HUES64 (cell line): ENCODE data around the gene SLC46A1.

Experiments
- H3K27ac ChIP-seq: 2 replicates; pipeline ENCODE4 v1.7.0; 2013; ENCODE audit warnings: low read depth, low read length, inconsistent platforms
- H3K27me3 ChIP-seq: 2 replicates; pipeline ENCODE4 v1.6.1; 2013; ENCODE audit warnings: mild to moderate bottlenecking, low read length; ENCODE audit not compliant: insufficient read depth
- H3K36me3 ChIP-seq: 2 replicates; pipeline ENCODE4 v1.6.1; 2013; ENCODE audit warnings: mild to moderate bottlenecking, low read length; ENCODE audit not compliant: insufficient read depth
- H3K4me1 ChIP-seq: 2 replicates; pipeline ENCODE4 v1.6.1; 2013; ENCODE audit warnings: mild to moderate bottlenecking, low read length, moderate library complexity; ENCODE audit not compliant: insufficient read depth
- H3K4me3 ChIP-seq: 2 replicates; pipeline ENCODE4 v1.5.1; 2013; ENCODE audit warnings: mild to moderate bottlenecking, low read length, moderate library complexity
- H3K9ac ChIP-seq: 2 replicates; pipeline ENCODE4 v1.6.1; 2013; ENCODE audit warnings: mild to moderate bottlenecking, low read depth, low read length
- H3K9me3 ChIP-seq: 2 replicates; pipeline ENCODE4 v1.6.1; 2013; ENCODE audit warnings: low read depth, low read length; ENCODE audit not compliant: insufficient read depth
- WGBS: fragments of 150-250, 120-280 bp; methylation state at CpG from one replicate; pipeline ENCODE4 v1.1.7; 2013; ENCODE audit warnings: missing lambda C conversion rate; 5-methylcytosine and 5-hydroxymethylcytosine counted together

Gene SLC46A1

GRCh38 chr17:28346746-28347246 lies 59.2 kb downstream of the SLC46A1 start:
- Histone ChIP-seq H3K9ac (no peak overlapping the region), H3K36me3 (peaks cover 96% of the 10 kb centered on the region), H3K27me3 (no peaks in the 10 kb centered on the region), H3K27ac (peak overlapping the region; percentile 62; the same call in 1 of the 2 replicates), H3K9me3 (no peaks in the 10 kb centered on the region), H3K4me1 (peaks cover 2% of the 10 kb centered on the region; the same call in 1 of the 2 replicates), H3K4me3 (no peak overlapping the region)
- WGBS = 77% methylated on average over 5 of the region's 7 CpGs

- Histone ChIP-seq H3K9ac (no peak overlapping the region), H3K27ac (peak overlapping the region; percentile 63; the same call in 1 of the 2 replicates)
Measured at GRCh38 chr17:28346199-28346580, 59.8 kb downstream of the SLC46A1 start.

GRCh38 chr17:28345419-28346198 lies 60.4 kb downstream of the SLC46A1 start:
- no peak overlapping the region for H3K9ac ChIP-seq
- H3K4me3 ChIP-seq = no peak overlapping the region
- 91% methylated on average over 13 of the region's 13 CpGs for WGBS
- peak overlapping the region; percentile 63; the same call in 1 of the 2 replicates for H3K27ac ChIP-seq
- H3K9me3 ChIP-seq = no peaks in the 10 kb centered on the region
- H3K27me3 ChIP-seq = no peaks in the 10 kb centered on the region
- peaks cover 2% of the 10 kb centered on the region; the same call in 1 of the 2 replicates for H3K4me1 ChIP-seq
- H3K36me3 ChIP-seq = peaks cover 95% of the 10 kb centered on the region

More at GRCh38 chr17:28346199-28346580, 59.8 kb downstream of the SLC46A1 start:
- H3K27me3 ChIP-seq = no peaks in the 10 kb centered on the region
- 63% methylated on average over 2 of the region's 2 CpGs for WGBS
- H3K4me3 ChIP-seq = no peak overlapping the region
- peaks cover 96% of the 10 kb centered on the region for H3K36me3 ChIP-seq
- no peaks in the 10 kb centered on the region for H3K9me3 ChIP-seq
- H3K4me1 ChIP-seq = peaks cover 2% of the 10 kb centered on the region; the same call in 1 of the 2 replicates
